NCI-H510A (cell line): ENCODE data around the gene TADA2A.

ENCODE experiments used
- DNase-seq: peaks from one replicate; lab custom pipeline; 2025; lab: John Stamatoyannopoulos, UW

TADA2A gene

DNA sequence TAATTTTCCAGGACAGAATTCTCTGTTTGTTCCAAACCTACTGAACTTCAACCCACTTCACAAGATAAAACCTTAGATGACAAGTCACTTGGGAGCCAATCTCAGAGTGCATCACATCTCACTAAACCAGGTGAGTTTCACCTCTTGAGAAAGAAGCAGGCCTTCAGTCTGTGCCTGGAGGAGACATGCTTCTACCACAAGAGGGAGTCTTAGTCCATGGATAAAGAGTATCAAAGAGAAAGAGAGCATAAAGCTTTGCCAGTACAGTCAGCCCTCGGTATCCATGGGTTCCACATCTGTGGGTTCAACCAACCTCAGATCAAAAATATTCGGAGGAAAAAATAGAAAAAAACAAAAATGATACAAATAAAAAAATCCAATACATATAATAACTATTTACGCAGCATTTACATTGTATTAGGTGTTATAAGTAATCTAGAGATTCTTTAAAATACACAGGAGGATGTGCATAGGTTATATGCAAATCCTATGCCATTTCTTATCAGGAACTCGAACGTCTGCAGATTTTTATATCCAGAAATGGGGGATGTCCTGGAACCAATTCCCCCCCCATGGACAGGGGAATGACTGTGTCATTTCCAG, 120.7 kb downstream of the TADA2A start:
- peak; percentile 6 for DNase-seq
